Measurements from ENCODE around the gene ANO10.

GRCh38 chr3:43328653-43329052 lies 293.2 kb downstream of the ANO10 start:
- TF ChIP-seq ZNF274 (IDR thresholded peaks at IDR 0.05; ENCODE audit: low read depth, low read length) (no peak), YY1 (IDR thresholded peaks at IDR 0.05; ENCODE audit: insufficient read depth, insufficient read length) (no peak), SUZ12 (IDR thresholded peaks at IDR 0.05; ENCODE audit: extremely low read depth, insufficient read depth, insufficient read length) (no peak)

Measured in NT2/D1 (cell line).